K562 (cell line): ENCODE data around the gene HARS2. TPM values are rescaled to one million over a fixed set of nuclear protein-coding genes. Genes with fewer than 3 reads are reported as not detected.

Source experiments
- AFF4 ChIP-seq: sonication (generic); formaldehyde crosslinking; IDR thresholded peaks from 2 replicates; pipeline ENCODE4 v1.8.0; 2023; ENCODE audit warnings: mild to moderate bottlenecking, missing genetic modification reagents
- BRD4 ChIP-seq: fragments of 200-600 bp; sonication (generic); IDR thresholded peaks from 2 replicates; pipeline ENCODE4 v1.6.1; 2017; ENCODE audit warnings: inconsistent platforms
- CHD4 ChIP-seq: fragments of 200-600 bp; sonication (generic); IDR thresholded peaks from 3 replicates; pipeline ENCODE4 v1.6.1; 2012; ENCODE audit warnings: low read depth, mild to moderate bottlenecking, mixed read lengths, low read length, inconsistent platforms; ENCODE audit not compliant: insufficient read depth, insufficient replicate concordance, poor library complexity, severe bottlenecking
- ETS1 ChIP-seq: conservative IDR thresholded peaks from 2 replicates; pipeline ENCODE4 v1.6.1; 2011; ENCODE audit warnings: low read depth, mild to moderate bottlenecking, low read length; ENCODE audit not compliant: control insufficient read depth
- GMEB1 ChIP-seq: fragments of 250-450 bp; sonication (Bioruptor Pico); IDR thresholded peaks from 2 replicates; pipeline ENCODE4 v1.4.0; 2020; ENCODE audit warnings: mild to moderate bottlenecking
- HES1 ChIP-seq: fragments of 450-650 bp; IDR thresholded peaks from 2 replicates; pipeline ENCODE4 v1.6.1; 2016; ENCODE audit warnings: low read depth, mild to moderate bottlenecking, moderate library complexity
- KDM2B ChIP-seq: fragments of 250-450 bp; sonication (Bioruptor Pico); IDR thresholded peaks from 2 replicates; pipeline ENCODE4 v1.8.0; 2021; ENCODE audit warnings: mild to moderate bottlenecking, moderate library complexity
- MECOM ChIP-seq: fragments of 250-450 bp; sonication (Bioruptor Pico); IDR thresholded peaks from 2 replicates; pipeline ENCODE4 v1.8.0; 2022; ENCODE audit warnings: inconsistent platforms
- PCBP1 ChIP-seq: fragments of 200-400 bp; formaldehyde crosslinking; IDR thresholded peaks from 2 replicates; pipeline ENCODE4 v1.6.1; 2018; ENCODE audit warnings: mild to moderate bottlenecking, low read depth, low read length; ENCODE audit not compliant: poor library complexity, severe bottlenecking
- PHF20 ChIP-seq: fragments of 450-650 bp; IDR thresholded peaks from 2 replicates; pipeline ENCODE4 v1.6.1; 2018; ENCODE audit not compliant: partially characterized antibody
- RBBP5 ChIP-seq: fragments of 200-600 bp; sonication (generic); IDR thresholded peaks from 2 replicates; pipeline ENCODE4 v1.6.1; 2012; ENCODE audit warnings: borderline replicate concordance, mild to moderate bottlenecking, low read length, control low read depth, inconsistent platforms; ENCODE audit not compliant: insufficient read depth, poor library complexity, severe bottlenecking
- RBM22 ChIP-seq: fragments of 200-400 bp; formaldehyde crosslinking; IDR thresholded peaks from 2 replicates; pipeline ENCODE4 v1.6.1; 2018; ENCODE audit warnings: low read length, low read depth; ENCODE audit not compliant: poor library complexity, severe bottlenecking
- SMARCE1 ChIP-seq: fragments of 450-650 bp; IDR thresholded peaks from 2 replicates; pipeline ENCODE4 v1.7.1; 2016; ENCODE audit warnings: mild to moderate bottlenecking
- ZBTB5 ChIP-seq: fragments of 450-650 bp; IDR thresholded peaks from 2 replicates; pipeline ENCODE4 v1.6.1; 2017; ENCODE audit warnings: antibody characterized with exemption
- ZFX ChIP-seq: sonication (generic); formaldehyde crosslinking; IDR thresholded peaks from 2 replicates; pipeline ENCODE4 v1.8.0; 2022; ENCODE audit warnings: mild to moderate bottlenecking, missing genetic modification reagents, moderate library complexity
- ZNF408 ChIP-seq: fragments of 250-450 bp; sonication (Bioruptor Pico); IDR thresholded peaks from 2 replicates; pipeline ENCODE4 v1.4.0; 2020; ENCODE audit warnings: low read depth, mild to moderate bottlenecking, moderate library complexity
- ZNF586 ChIP-seq: fragments of 450-650 bp; formaldehyde crosslinking; conservative IDR thresholded peaks from 2 replicates; pipeline ENCODE4 v1.4.0; 2020; ENCODE audit warnings: mild to moderate bottlenecking, moderate library complexity
- polyA plus RNA-seq, 8 experiments: library from polyadenylated mRNA; depleted of rRNA in 4 of 8; stranded (reverse) in 5 of 8; unstranded in 3 of 8; fragments of >200 nt; fragmentation: Nextera tagmentation in 2 of 8; fragmentation: Illumina TruSeq in 1 of 8; extraction: Ambion mirVana in 2 of 8; extraction: Trizol in 1 of 8; gene quantifications; 2 replicates each; pipeline versions ENCODE4 v1.2.1 to v1.2.3, GENCODE V29; 2011 to 2014; ENCODE audit warnings: inconsistent platforms in 1 of 8, missing spikeins in 1 of 8
- total RNA-seq, 7 experiments: library from RNA; depleted of rRNA in 6 of 7; stranded (reverse); fragments of >200 nt in 6 of 7; fragmentation: Illumina TruSeq in 2 of 7; extraction: Trizol in 2 of 7; gene quantifications; 2 replicates each; pipeline versions ENCODE4 v1.2.1 to v1.2.3, GENCODE V29; 2011 to 2021; ENCODE audit warnings: low replicate concordance in 1 of 7

HARS2 gene
- total and polyA plus RNA-seq, 9 of the 15 experiments (the other 6 are each of a cell fraction or from before 2014, with no cell fraction given): 8.5 to 41.6 (median 27.1) TPM

- TF ChIP-seq ZBTB5 (no peak), CHD4 (no peak), ZFX (CRISPR knock-in tag) (peak; percentile 62), ZNF586 (no peak), PHF20 (peak; percentile 79), ETS1 (peak; percentile 63; the same call in 1 of the 2 replicates), MECOM (CRISPR knock-in tag) (no peak), ZNF408 (CRISPR knock-in tag) (no peak), BRD4 (no peak), SMARCE1 (no peak), KDM2B (CRISPR knock-in tag) (0 out of 2 replicates have a peak, but pooled peaks have one; percentile 32), GMEB1 (CRISPR knock-in tag) (peak; percentile 62), RBM22 (no peak), RBBP5 (peak; percentile 80), AFF4 (CRISPR knock-in tag) (no peak; the same call in 1 of the 2 replicates), PCBP1 (no peak), HES1 (no peak)
Observed at GRCh38 chr5:140664359-140665119, 26.7 kb upstream of the HARS2 start, which contains the start of gene WDR55 (continued).
